Activated naive CD4-positive, alpha-beta T cell treated with anti-CD3 and anti-CD28 coated beads, Interleukin-2, amount 50 U/mL, for 24 hours (primary cell): Measurements from ENCODE around the gene DNAJC24.

Experiments
- H3K27ac Mint-ChIP-seq: one replicate; pipeline ENCODE4 v1.8.0; 2021; ENCODE audit warnings: mild to moderate bottlenecking, mixed read lengths
- H3K27me3 Mint-ChIP-seq: one replicate; pipeline ENCODE4 v1.8.0; 2021; ENCODE audit warnings: mixed read lengths
- H3K36me3 Mint-ChIP-seq: one replicate; pipeline ENCODE4 v1.8.0; 2021; ENCODE audit warnings: mixed read lengths
- H3K4me1 Mint-ChIP-seq: one replicate; pipeline ENCODE4 v1.8.0; 2021; ENCODE audit warnings: mixed read lengths
- H3K4me3 Mint-ChIP-seq: one replicate; pipeline ENCODE4 v1.8.0; 2021; ENCODE audit warnings: mild to moderate bottlenecking, mixed read lengths
- H3K9me3 Mint-ChIP-seq: one replicate; pipeline ENCODE4 v1.8.0; 2021; ENCODE audit warnings: mixed read lengths

DNAJC24 gene

GRCh38 chr11:31441296-31441695 lies 71.6 kb downstream of the DNAJC24 start:
- Mint-ChIP-seq H3K27ac (no peak overlapping the region), H3K36me3 (peaks cover 8% of the 10 kb centered on the region), H3K9me3 (peaks cover 11% of the 10 kb centered on the region), H3K4me1 (peaks cover 22% of the 10 kb centered on the region), H3K27me3 (no peaks in the 10 kb centered on the region), H3K4me3 (no peak overlapping the region)

GRCh38 chr11:31442086-31442485 lies 72.4 kb downstream of the DNAJC24 start:
- peaks cover 12% of the 10 kb centered on the region for H3K36me3 Mint-ChIP-seq

GRCh38 chr11:31443802-31444201 lies 74.1 kb downstream of the DNAJC24 start:
- Mint-ChIP-seq H3K4me1 (peaks cover 8% of the 10 kb centered on the region), H3K27ac (no peak overlapping the region), H3K9me3 (peaks cover 7% of the 10 kb centered on the region), H3K27me3 (no peaks in the 10 kb centered on the region), H3K36me3 (peaks cover 21% of the 10 kb centered on the region), H3K4me3 (no peak overlapping the region)

More at GRCh38 chr11:31442086-31442485, 72.4 kb downstream of the DNAJC24 start:
- Mint-ChIP-seq H3K27me3 (no peaks in the 10 kb centered on the region), H3K4me3 (no peak overlapping the region), H3K4me1 (peaks cover 22% of the 10 kb centered on the region), H3K9me3 (peaks cover 11% of the 10 kb centered on the region), H3K27ac (no peak overlapping the region)

GRCh38 chr11:31445621-31446020 lies 76.0 kb downstream of the DNAJC24 start:
- Mint-ChIP-seq H3K27me3 (no peaks in the 10 kb centered on the region), H3K27ac (no peak overlapping the region), H3K4me3 (no peak overlapping the region), H3K9me3 (no peaks in the 10 kb centered on the region), H3K36me3 (peaks cover 16% of the 10 kb centered on the region), H3K4me1 (peaks cover 3% of the 10 kb centered on the region)

GRCh38 chr11:31449040-31449439 lies 79.4 kb downstream of the DNAJC24 start:
- H3K36me3 Mint-ChIP-seq: peaks cover 30% of the 10 kb centered on the region
- no peaks in the 10 kb centered on the region for H3K27me3 Mint-ChIP-seq
- H3K9me3 Mint-ChIP-seq: peaks cover 9% of the 10 kb centered on the region
- no peak overlapping the region for H3K27ac Mint-ChIP-seq
- peaks cover 4% of the 10 kb centered on the region for H3K4me1 Mint-ChIP-seq
- H3K4me3 Mint-ChIP-seq: no peak overlapping the region

- Mint-ChIP-seq H3K27ac (no peak overlapping the region), H3K27me3 (no peaks in the 10 kb centered on the region), H3K4me3 (no peak overlapping the region), H3K4me1 (peaks cover 3% of the 10 kb centered on the region), H3K36me3 (peaks cover 35% of the 10 kb centered on the region), H3K9me3 (peaks cover 9% of the 10 kb centered on the region)
Measured at GRCh38 chr11:31450841-31451240, 81.2 kb downstream of the DNAJC24 start.

- Mint-ChIP-seq H3K27ac (no peak overlapping the region), H3K27me3 (no peaks in the 10 kb centered on the region), H3K4me1 (peaks cover 3% of the 10 kb centered on the region), H3K36me3 (peaks cover 24% of the 10 kb centered on the region), H3K4me3 (no peak overlapping the region), H3K9me3 (peaks cover 9% of the 10 kb centered on the region)
Measured at GRCh38 chr11:31455177-31455576, 85.5 kb downstream of the DNAJC24 start.

- Mint-ChIP-seq H3K4me3 (no peak overlapping the region), H3K36me3 (peaks cover 28% of the 10 kb centered on the region), H3K9me3 (no peaks in the 10 kb centered on the region), H3K27me3 (no peaks in the 10 kb centered on the region), H3K4me1 (peaks cover 14% of the 10 kb centered on the region), H3K27ac (no peak overlapping the region)
Measured at GRCh38 chr11:31464436-31464835, 94.8 kb downstream of the DNAJC24 start.

GRCh38 chr11:31474083-31474482 lies 104.4 kb downstream of the DNAJC24 start:
- H3K4me3 Mint-ChIP-seq: no peak overlapping the region
- H3K27ac Mint-ChIP-seq: no peak overlapping the region
- no peaks in the 10 kb centered on the region for H3K4me1 Mint-ChIP-seq
- H3K9me3 Mint-ChIP-seq: peaks cover 4% of the 10 kb centered on the region
- no peaks in the 10 kb centered on the region for H3K27me3 Mint-ChIP-seq
- H3K36me3 Mint-ChIP-seq: peaks cover 19% of the 10 kb centered on the region

- Mint-ChIP-seq H3K27me3 (no peaks in the 10 kb centered on the region), H3K4me1 (peaks cover 12% of the 10 kb centered on the region), H3K4me3 (no peak overlapping the region), H3K36me3 (peaks cover 8% of the 10 kb centered on the region), H3K27ac (no peak overlapping the region), H3K9me3 (no peaks in the 10 kb centered on the region)
Measured at GRCh38 chr11:31477528-31478222, 108.0 kb downstream of the DNAJC24 start.

- peaks cover 12% of the 10 kb centered on the region for H3K4me1 Mint-ChIP-seq
- H3K36me3 Mint-ChIP-seq: peaks cover 8% of the 10 kb centered on the region
- H3K27ac Mint-ChIP-seq: no peak overlapping the region
- H3K27me3 Mint-ChIP-seq: no peaks in the 10 kb centered on the region
- H3K9me3 Mint-ChIP-seq: no peaks in the 10 kb centered on the region
- no peak overlapping the region for H3K4me3 Mint-ChIP-seq
Measured at GRCh38 chr11:31478223-31478590, 108.5 kb downstream of the DNAJC24 start.

GRCh38 chr11:31479066-31479465 lies 109.4 kb downstream of the DNAJC24 start:
- Mint-ChIP-seq H3K36me3 (peaks cover 4% of the 10 kb centered on the region), H3K9me3 (no peaks in the 10 kb centered on the region), H3K4me3 (no peak overlapping the region), H3K4me1 (peaks cover 12% of the 10 kb centered on the region), H3K27me3 (no peaks in the 10 kb centered on the region), H3K27ac (no peak overlapping the region)

GRCh38 chr11:31480930-31481329 lies 111.3 kb downstream of the DNAJC24 start:
- no peaks in the 10 kb centered on the region for H3K9me3 Mint-ChIP-seq
- no peaks in the 10 kb centered on the region for H3K27me3 Mint-ChIP-seq
- H3K36me3 Mint-ChIP-seq: peaks cover 1% of the 10 kb centered on the region
- H3K4me3 Mint-ChIP-seq: no peak overlapping the region
- peaks cover 26% of the 10 kb centered on the region for H3K4me1 Mint-ChIP-seq
- H3K27ac Mint-ChIP-seq: no peak overlapping the region
